Esophagus squamous epithelium (tissue), 5 donors: ENCODE data around the gene PAX8. TPM values are rescaled to one million over a fixed set of nuclear protein-coding genes. Genes with fewer than 3 reads are reported as not detected.
A peak's percentile ranks its signal among the peaks of the same experiment; 100 is the strongest.

Experiments used
- DNase-seq: peaks from one replicate; lab custom pipeline; 2025; lab: John Stamatoyannopoulos, UW
- H3K27ac ChIP-seq, 4 donors: fragments of 200-600 bp; sonication (generic); one replicate each; pipeline ENCODE4 v1.5.1; 2016 to 2019; ENCODE audit warnings: mild to moderate bottlenecking in 1 of 4
- H3K27me3 ChIP-seq, 4 donors: fragments of 200-600 bp; sonication (generic); 1 replicate in 3 of 4; 2 replicates in 1 of 4; pipeline versions ENCODE4 v1.5.1 to v1.6.0; 2017 to 2021; ENCODE audit warnings: antibody characterized with exemption in 1 of 4
- H3K36me3 ChIP-seq, 3 donors: fragments of 200-600 bp; sonication (generic); one replicate each; pipeline ENCODE4 v1.5.1; 2016 to 2019
- H3K4me1 ChIP-seq, 3 donors: fragments of 200-600 bp; sonication (generic); one replicate each; pipeline ENCODE4 v1.5.1; 2017 to 2019
- H3K4me3 ChIP-seq, 4 donors: fragments of 200-600 bp; sonication (generic); 1 replicate in 3 of 4; 2 replicates in 1 of 4; pipeline ENCODE4 v1.5.1; 2016 to 2019; ENCODE audit warnings: mild to moderate bottlenecking in 2 of 4, moderate library complexity in 1 of 4
- H3K9me3 ChIP-seq, 3 donors: fragments of 200-600 bp; sonication (generic); one replicate each; pipeline ENCODE4 v1.5.1; 2016 to 2019
- CTCF ChIP-seq, 6 experiments: fragments of 450-650 bp in 4 of 6; fragments of 200-600 bp in 2 of 6; sonication (generic) in 2 of 6; IDR thresholded peaks; one replicate each; pipeline ENCODE4 v1.5.1; 2016 to 2019; ENCODE audit warnings: antibody characterized with exemption in 6 of 6, mild to moderate bottlenecking in 4 of 6, moderate library complexity in 4 of 6
- POLR2A ChIP-seq, 4 donors: fragments of 450-650 bp; IDR thresholded peaks; one replicate each; pipeline ENCODE4 v1.6.1; 2017; ENCODE audit warnings: antibody characterized with exemption in 4 of 4, mild to moderate bottlenecking in 4 of 4, moderate library complexity in 3 of 4
- WGBS, 2 donors: methylation state at CpG; one replicate each; pipeline ENCODE4 v1.1.5; 2018; 5-methylcytosine and 5-hydroxymethylcytosine counted together
- intact Hi-C: fragments of 100-400 bp; cut with DNase I; formaldehyde crosslinking; loops from one replicate; pipeline ENCODE4 v1.15.0; 2022
- total RNA-seq, 4 donors: library from RNA; depleted of rRNA; stranded (reverse); fragments of >200 nt; gene quantifications; one replicate each; pipeline ENCODE4 v1.1.0, GENCODE V29; 2016
- donor health status: DM: yes; HTN: yes; CAD: no.

Gene PAX8
- total RNA-seq, 4 donors from 2014 or later = 0.32 to 7.6 (median 2.7) TPM

- TF ChIP-seq CTCF (IDR thresholded peaks at IDR 0.05) (no peak), POLR2A (IDR thresholded peaks at IDR 0.05) (no peak)
- no peak overlapping the region for H3K27ac ChIP-seq
- WGBS, 2 donors = 83 to 90% methylated on average over 2 of the region's 2 CpGs
- H3K36me3 ChIP-seq = no peaks in the 10 kb centered on the region
- H3K4me1 ChIP-seq = peaks cover 40 to 75% (median 42%) of the 10 kb centered on the region in 3 donors
- H3K27me3 ChIP-seq = no peaks in the 10 kb centered on the region
- DNase-seq = no peak
- intact Hi-C loops = no loop called here
- no peaks in the 10 kb centered on the region for H3K9me3 ChIP-seq
- no peak overlapping the region for H3K4me3 ChIP-seq
Measured at GRCh38 chr2:113215056-113215455, 63.7 kb downstream of the PAX8 start.

GRCh38 chr2:113214141-113214540 lies 64.6 kb downstream of the PAX8 start:
- no peaks in the 10 kb centered on the region for H3K36me3 ChIP-seq
- no peaks in the 10 kb centered on the region for H3K9me3 ChIP-seq
- WGBS, 2 donors = 76 to 87% methylated on average over 4 of the region's 4 CpGs
- DNase-seq = no peak
- intact Hi-C loops = no loop called here
- H3K27ac ChIP-seq = peak overlapping the region in 2 of 4 donors; percentile 80 to 88
- H3K27me3 ChIP-seq = no peaks in the 10 kb centered on the region
- H3K4me3 ChIP-seq = no peak overlapping the region
- TF ChIP-seq CTCF (IDR thresholded peaks at IDR 0.05) (no peak), POLR2A (IDR thresholded peaks at IDR 0.05) (no peak)
- H3K4me1 ChIP-seq = peaks cover 42 to 75% (median 43%) of the 10 kb centered on the region in 3 donors

DNA sequence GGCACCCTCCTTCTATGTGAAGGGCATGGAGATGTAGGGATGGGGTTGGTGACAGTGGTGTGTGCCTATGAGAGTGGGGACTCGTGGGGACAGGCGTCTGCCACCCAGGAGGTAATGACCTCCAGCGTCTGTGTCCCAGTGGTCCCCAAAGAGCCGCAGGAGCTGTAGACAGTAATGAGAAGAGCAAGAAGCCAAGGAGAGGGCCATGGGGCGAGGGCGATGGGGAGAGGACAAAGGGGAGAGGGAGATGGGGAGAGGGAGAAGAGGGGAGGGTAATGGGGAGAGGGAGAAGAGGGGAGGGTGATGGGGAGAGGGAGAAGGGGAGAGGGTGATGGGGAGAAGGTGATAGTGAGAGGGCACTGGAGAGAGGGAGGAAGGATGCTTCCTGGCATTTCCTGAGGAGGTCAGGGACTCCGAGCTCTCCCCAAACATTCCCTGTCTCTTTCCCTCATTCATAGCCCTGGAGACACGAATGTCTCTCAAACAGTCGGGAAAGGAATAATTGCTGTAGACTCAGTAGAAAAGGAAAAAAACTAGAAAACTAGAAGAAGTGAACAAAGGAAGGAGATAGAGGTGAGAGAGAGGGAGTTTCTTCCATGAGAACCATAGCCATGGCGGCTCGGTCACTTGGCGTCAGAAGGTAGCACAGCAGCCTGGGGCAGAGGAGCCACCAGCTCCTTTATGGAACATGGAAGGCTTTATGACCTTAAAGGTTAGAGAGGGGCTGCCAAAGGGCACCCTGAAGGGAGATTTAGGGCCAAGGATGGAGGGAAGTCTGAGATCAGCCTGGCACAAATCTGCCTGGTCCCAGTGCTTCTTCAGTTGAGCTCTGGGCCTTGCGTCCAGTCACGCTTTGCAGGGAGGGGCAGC lies 65.4 kb downstream of the PAX8 start:
- H3K27ac ChIP-seq = peak overlapping the region; percentile 74 to 88 (median 78)
- no peaks in the 10 kb centered on the region for H3K36me3 ChIP-seq
- H3K9me3 ChIP-seq = no peaks in the 10 kb centered on the region
- DNase-seq = no peak
- H3K4me3 ChIP-seq = no peak overlapping the region
- H3K4me1 ChIP-seq = peaks cover 40 to 74% (median 43%) of the 10 kb centered on the region in 3 donors
- H3K27me3 ChIP-seq = no peaks in the 10 kb centered on the region
- 91 to 96% methylated on average over 10 to 14 of the region's 14 CpGs for WGBS, 2 donors
- intact Hi-C loops = no loop called here
- TF ChIP-seq CTCF (IDR thresholded peaks at IDR 0.05) (no peak), POLR2A (IDR thresholded peaks at IDR 0.05) (no peak)

GRCh38 chr2:113212245-113213060 lies 66.3 kb downstream of the PAX8 start:
- TF ChIP-seq CTCF (IDR thresholded peaks at IDR 0.05) (no peak), POLR2A (IDR thresholded peaks at IDR 0.05) (no peak)
- no peak for DNase-seq
- H3K4me3 ChIP-seq = peak overlapping the region in 3 of 4 donors; percentile 4 to 43 (median 12)
- no peaks in the 10 kb centered on the region for H3K36me3 ChIP-seq
- H3K27me3 ChIP-seq = no peaks in the 10 kb centered on the region
- H3K4me1 ChIP-seq = peaks cover 31 to 65% (median 43%) of the 10 kb centered on the region in 3 donors
- H3K27ac ChIP-seq = peak overlapping the region; percentile 74 to 88 (median 78)
- 31 to 46% methylated on average over 10 to 15 of the region's 26 CpGs for WGBS, 2 donors
- H3K9me3 ChIP-seq = no peaks in the 10 kb centered on the region
- intact Hi-C loops = no loop called here
